PC-9 (cell line): ENCODE measurements around the gene RND3.

ENCODE experiments used
- CTCF ChIP-seq: fragments of 200-600 bp; sonication (generic); conservative IDR thresholded peaks from 2 replicates; pipeline ENCODE4 v1.6.1; 2017; ENCODE audit warnings: mixed run types, antibody characterized with exemption, mild to moderate bottlenecking, moderate library complexity
- EZH2 ChIP-seq: fragments of 200-600 bp; sonication (generic); IDR thresholded peaks from 2 replicates; pipeline ENCODE4 v1.8.0; 2017; ENCODE audit warnings: antibody characterized with exemption, low read depth

DNA sequence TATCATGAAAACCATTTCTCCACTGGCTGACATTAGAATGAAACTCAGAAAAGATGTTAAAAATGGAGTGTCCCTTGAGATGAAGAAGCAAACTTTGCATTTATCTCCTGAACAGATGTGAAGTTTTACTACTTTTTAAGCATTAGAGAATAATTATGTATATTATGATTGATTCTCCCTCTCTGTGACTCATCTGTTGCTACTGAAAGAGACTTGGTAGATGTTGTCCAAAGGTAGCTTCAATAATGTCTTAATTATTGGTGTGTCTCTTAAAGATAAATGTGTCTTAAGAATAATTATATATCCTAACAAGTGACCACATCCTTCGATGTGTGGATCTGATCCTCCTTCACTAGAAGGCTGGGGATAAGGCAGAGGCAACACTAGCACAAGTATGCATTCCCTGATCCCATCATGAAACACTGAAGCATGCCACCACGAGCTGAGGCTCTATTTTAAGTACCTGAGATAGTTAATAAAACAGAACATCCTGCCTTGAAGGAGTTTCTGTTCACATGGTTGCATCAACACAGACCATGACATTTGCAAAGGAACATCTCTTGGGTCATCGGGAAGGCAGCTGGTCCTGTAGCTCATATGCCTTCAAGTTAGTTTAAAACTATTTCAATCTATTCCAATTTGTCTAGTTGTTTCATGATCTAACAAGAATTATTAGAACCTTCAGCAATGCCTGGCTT lies 15.5 kb downstream of the RND3 start:
- TF ChIP-seq CTCF (no peak), EZH2 (no peak)
